ENCODE data around the gene ZNF766. TPM values are rescaled to one million over a fixed set of nuclear protein-coding genes. Genes with fewer than 3 reads are reported as not detected.
"Not testable (repeated sequence)": the region's sequence is repeated elsewhere in the genome, so short reads cannot be mapped to it uniquely, and the experiment has no call there.

ZNF766 gene
- total and polyA plus RNA-seq, 2 of the 13 experiments (the other 11 are each of a cell fraction or from before 2014, with no cell fraction given): 5.2 to 10.3 TPM

DNA sequence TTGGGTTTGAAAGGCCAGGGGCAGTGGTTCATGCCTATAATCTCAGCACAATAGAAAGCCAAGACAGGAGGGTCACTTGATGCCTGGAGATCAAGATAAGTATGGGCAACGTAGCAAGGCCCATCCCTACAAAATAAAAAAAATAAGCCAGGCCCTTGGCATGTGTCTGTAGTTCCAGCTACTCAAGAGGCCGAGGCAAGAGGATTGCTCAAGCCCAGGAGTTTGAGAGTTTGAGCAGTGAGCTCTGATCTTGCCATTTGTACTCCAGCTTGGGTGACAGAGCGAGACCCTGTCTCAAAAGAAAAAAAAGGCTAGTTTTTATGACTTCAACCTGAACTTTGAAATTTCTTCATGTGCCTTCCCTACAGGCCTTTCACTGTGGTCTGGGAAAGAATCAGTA lies 22.4 kb downstream of the ZNF766 start:
- H3K4me2 ChIP-seq (ENCODE audit: low read depth, low read length): no peak overlapping the region
- no peak overlapping the region for H2AFZ ChIP-seq (ENCODE audit: low read length)
- 93% methylated on average over 3 of the region's 3 CpGs for WGBS (ENCODE audit: low lambda C conversion rate)
- FAIRE-seq (no peak), DNase-seq (ENCODE audit: low spot score) (no peak), ATAC-seq (no peak)
- H3K9me3 ChIP-seq (ENCODE audit: low read length): no peaks in the 10 kb centered on the region
- H3K4me3 ChIP-seq (replicated peaks in 1 of 3; ENCODE audit: insufficient read depth in 1 of 3, low read depth in 2 of 3, low read length in 3 of 3): no peak overlapping the region
- no TSS peak for BruUV-seq (replicated peaks)
- intact Hi-C loops (cut with micrococcal nuclease; ENCODE audit: unreplicated experiment) (loop anchor here (10.0 kb wide), 1 partner anchor 1727 kb away; the partner anchor contains the start of gene LRRC4B), in situ Hi-C loops (cut with HindIII; ENCODE audit: extremely low pct_ligation_motif_present, low pct_unique_long_range_greater_than_20kb) (no loop called here)
- H3K9ac ChIP-seq (ENCODE audit: insufficient read depth, low read depth, low read length): no peak overlapping the region
- no peaks in the 10 kb centered on the region for H3K27me3 ChIP-seq (ENCODE audit: control insufficient read depth in 1 of 2, insufficient read depth in 2 of 2, low read length in 2 of 2)
- no peak overlapping the region for H3K27ac ChIP-seq (ENCODE audit: extremely low read length, insufficient read depth, low read length)
- ChIA-PET CTCF (ENCODE audit: low intra/inter-chr PET ratio, low total read pairs) (no interaction called here), POLR2A (no interaction called here)
- H4K20me1 ChIP-seq (ENCODE audit: insufficient read depth, low read length): no peaks in the 10 kb centered on the region
- TF ChIP-seq KAT2B (IDR thresholded peaks at IDR 0.05; ENCODE audit: borderline replicate concordance, low read depth, low read length): no peak
- no peak for TF ChIP-seq MYC (CRISPR knock-in tag; IDR thresholded peaks at IDR 0.05; ENCODE audit: borderline replicate concordance)
- no peak for TF ChIP-seq MIER3 (CRISPR knock-in tag; IDR thresholded peaks at IDR 0.05; ENCODE audit: borderline replicate concordance)
- H3K36me3 ChIP-seq (replicated peaks in 1 of 2; ENCODE audit: control insufficient read depth in 1 of 2, insufficient read depth in 2 of 2, low read length in 2 of 2): peaks cover 1 to 20% of the 10 kb centered on the region in 2 experiments; a peak in 3 of 5 replicates
- H3K4me1 ChIP-seq (ENCODE audit: insufficient read depth, low read length): no peaks in the 10 kb centered on the region; the same call in 1 of the 2 replicates
- no peaks in the 10 kb centered on the region for H3K79me2 ChIP-seq (ENCODE audit: insufficient read depth, low read length)

DNA sequence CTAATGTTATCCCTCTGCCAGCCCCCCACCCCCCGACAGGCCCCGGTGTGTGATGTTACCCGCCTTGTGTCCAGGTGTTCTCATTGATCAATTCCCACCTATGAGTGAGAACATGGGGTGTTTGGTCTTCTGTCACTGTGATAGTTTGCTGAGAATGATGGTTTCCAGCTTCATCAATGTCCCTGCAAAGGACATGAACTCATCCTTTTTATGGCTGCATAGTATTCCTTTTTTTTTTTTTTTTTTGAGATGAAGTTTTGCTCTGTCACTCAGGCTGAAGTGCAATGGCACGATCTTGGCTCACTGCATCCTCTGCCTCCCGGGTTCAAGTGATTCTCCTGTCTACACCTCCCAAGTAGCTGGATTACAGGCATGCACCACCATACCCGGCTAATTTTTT lies 23.6 kb downstream of the ZNF766 start:
- H4K20me1 ChIP-seq (ENCODE audit: insufficient read depth, low read length); H3K27me3 ChIP-seq (ENCODE audit: control insufficient read depth in 1 of 2, insufficient read depth in 2 of 2, low read length in 2 of 2); H3K9me3 ChIP-seq (ENCODE audit: low read length); H3K9ac ChIP-seq (ENCODE audit: insufficient read depth, low read depth, low read length); in situ Hi-C loops (cut with HindIII; ENCODE audit: extremely low pct_ligation_motif_present, low pct_unique_long_range_greater_than_20kb); CTCF ChIA-PET (ENCODE audit: low intra/inter-chr PET ratio, low total read pairs); BruUV-seq (replicated peaks); DNase-seq (ENCODE audit: low spot score); ATAC-seq; H2AFZ ChIP-seq (ENCODE audit: low read length); H3K4me1 ChIP-seq (ENCODE audit: insufficient read depth, low read length); H3K79me2 ChIP-seq (ENCODE audit: insufficient read depth, low read length); FAIRE-seq; H3K4me2 ChIP-seq (ENCODE audit: low read depth, low read length); H3K4me3 ChIP-seq (replicated peaks in 1 of 3; ENCODE audit: insufficient read depth in 1 of 3, low read depth in 2 of 3, low read length in 3 of 3); POLR2A ChIA-PET; H3K27ac ChIP-seq (ENCODE audit: extremely low read length, insufficient read depth, low read length): not testable (repeated sequence)
- H3K36me3 ChIP-seq (replicated peaks in 1 of 2; ENCODE audit: control insufficient read depth in 1 of 2, insufficient read depth in 2 of 2, low read length in 2 of 2): peaks cover 1 to 17% of the 10 kb centered on the region in 2 experiments; a peak in 3 of 5 replicates
- WGBS (ENCODE audit: low lambda C conversion rate): 97% methylated on average over 6 of the region's 6 CpGs
- intact Hi-C loops (cut with micrococcal nuclease; ENCODE audit: unreplicated experiment): loop anchor here (10.0 kb wide), 1 partner anchor 1728 kb away; the partner anchor contains the start of gene LRRC4B
